Gastrocnemius medialis (tissue), 4 donors: ENCODE measurements around the gene ALMS1.

Experiments used
- POLR2A ChIP-seq, 2 donors: fragments of 450-650 bp; IDR thresholded peaks; one replicate each; pipeline ENCODE4 v1.6.1; 2017; ENCODE audit warnings: antibody characterized with exemption in 2 of 2, mild to moderate bottlenecking in 2 of 2, moderate library complexity in 2 of 2
- TF ChIP-seq, protein P1 (sequence below), 5 experiments: fragments of 450-650 bp in 3 of 5; fragments of 200-600 bp in 2 of 5; sonication (generic) in 2 of 5; IDR thresholded peaks in 4 of 5; conservative IDR thresholded peaks in 1 of 5; 1 replicate in 4 of 5; 2 replicates in 1 of 5; pipeline ENCODE4 v1.5.1; 2016 to 2019; ENCODE audit warnings: antibody characterized with exemption in 5 of 5, mild to moderate bottlenecking in 3 of 5, moderate library complexity in 3 of 5

DNA sequence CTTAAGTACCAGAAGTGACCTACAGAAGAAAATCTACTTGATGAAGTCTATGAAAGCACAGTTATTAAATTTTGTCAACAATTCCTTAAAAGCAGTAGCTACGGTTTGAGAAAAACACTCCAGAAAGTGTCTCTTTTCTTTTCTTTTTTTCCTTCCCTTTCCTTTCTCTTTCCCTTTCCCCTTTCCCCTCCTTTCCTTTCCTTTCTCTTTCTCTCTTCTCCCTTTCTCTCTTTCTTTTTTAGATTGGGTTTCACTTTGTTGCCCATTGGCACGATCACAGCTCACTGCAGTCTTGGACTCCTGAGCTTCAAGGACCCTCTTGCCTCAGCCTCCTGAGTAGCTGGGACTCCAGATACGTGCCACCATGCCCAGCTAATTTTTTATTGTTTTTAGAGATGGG is 2.6 kb upstream of the ALMS1 start:
- TF ChIP-seq, protein P1, sequence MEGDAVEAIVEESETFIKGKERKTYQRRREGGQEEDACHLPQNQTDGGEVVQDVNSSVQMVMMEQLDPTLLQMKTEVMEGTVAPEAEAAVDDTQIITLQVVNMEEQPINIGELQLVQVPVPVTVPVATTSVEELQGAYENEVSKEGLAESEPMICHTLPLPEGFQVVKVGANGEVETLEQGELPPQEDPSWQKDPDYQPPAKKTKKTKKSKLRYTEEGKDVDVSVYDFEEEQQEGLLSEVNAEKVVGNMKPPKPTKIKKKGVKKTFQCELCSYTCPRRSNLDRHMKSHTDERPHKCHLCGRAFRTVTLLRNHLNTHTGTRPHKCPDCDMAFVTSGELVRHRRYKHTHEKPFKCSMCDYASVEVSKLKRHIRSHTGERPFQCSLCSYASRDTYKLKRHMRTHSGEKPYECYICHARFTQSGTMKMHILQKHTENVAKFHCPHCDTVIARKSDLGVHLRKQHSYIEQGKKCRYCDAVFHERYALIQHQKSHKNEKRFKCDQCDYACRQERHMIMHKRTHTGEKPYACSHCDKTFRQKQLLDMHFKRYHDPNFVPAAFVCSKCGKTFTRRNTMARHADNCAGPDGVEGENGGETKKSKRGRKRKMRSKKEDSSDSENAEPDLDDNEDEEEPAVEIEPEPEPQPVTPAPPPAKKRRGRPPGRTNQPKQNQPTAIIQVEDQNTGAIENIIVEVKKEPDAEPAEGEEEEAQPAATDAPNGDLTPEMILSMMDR (IDR thresholded peaks at IDR 0.05 in 4 of 5, conservative IDR thresholded peaks at IDR 0.05 in 1 of 5): no peak
- TF ChIP-seq POLR2A (IDR thresholded peaks at IDR 0.05): no peak
